ENCODE data around the gene RHOJ. TPM values are rescaled to one million over a fixed set of nuclear protein-coding genes. Genes with fewer than 3 reads are reported as not detected.

The RHOJ gene
- total RNA-seq, 6 donors from 2014 or later = 4.6 to 42.5 (median 14.7) TPM

GRCh38 chr14:63288853-63289252, 84.6 kb downstream of the RHOJ start:
- WGBS, 2 donors = 83 to 95% methylated on average over 1 of the region's 1 CpG
- ATAC-seq (ENCODE audit: low FRiP score in 2 of 2) (no peak), DNase-seq (no peak)
- Histone ChIP-seq H3K4me1 (no peaks in the 10 kb centered on the region), H3K4me3 (no peak overlapping the region), H3K9me3 (no peaks in the 10 kb centered on the region), H3K36me3 (peaks cover 0 to 51% (median 0%) of the 10 kb centered on the region in 4 donors), H3K27ac (no peak overlapping the region), H3K27me3 (no peaks in the 10 kb centered on the region)
- TF ChIP-seq EP300 (IDR thresholded peaks at IDR 0.05) (no peak), POLR2A (IDR thresholded peaks at IDR 0.05) (no peak), POLR2AphosphoS5 (IDR thresholded peaks at IDR 0.05) (no peak), CTCF (IDR thresholded peaks at IDR 0.05) (no peak)

- peak in 1 of 2 donors; percentile 12 for DNase-seq
- no peak for TF ChIP-seq POLR2A (IDR thresholded peaks at IDR 0.05)
- H3K36me3 ChIP-seq = peaks cover 0 to 42% (median 0%) of the 10 kb centered on the region in 4 donors
- WGBS, 2 donors = 90% methylated on average over 12 of the region's 12 CpGs
- no peak overlapping the region for H3K27ac ChIP-seq
- H3K9me3 ChIP-seq = no peaks in the 10 kb centered on the region
- H3K27me3 ChIP-seq = no peaks in the 10 kb centered on the region
- peaks cover 0 to 8% (median 2%) of the 10 kb centered on the region in 4 donors for H3K4me1 ChIP-seq
- peak in 1 of 2 donors; percentile 74 for ATAC-seq (ENCODE audit: low FRiP score in 2 of 2)
- H3K4me3 ChIP-seq = no peak overlapping the region
Observed at GRCh38 chr14:63290741-63291430, 86.6 kb downstream of the RHOJ start.

GRCh38 chr14:63292805-63293204, 88.6 kb downstream of the RHOJ start:
- H3K27ac ChIP-seq = no peak overlapping the region
- H3K36me3 ChIP-seq = peaks cover 0 to 40% (median 0%) of the 10 kb centered on the region in 4 donors
- TF ChIP-seq CTCF (IDR thresholded peaks at IDR 0.05) (no peak), EP300 (IDR thresholded peaks at IDR 0.05) (no peak), POLR2A (IDR thresholded peaks at IDR 0.05) (no peak), POLR2AphosphoS5 (IDR thresholded peaks at IDR 0.05) (no peak)
- WGBS, 2 donors = 80 to 87% methylated on average over 2 of the region's 2 CpGs
- DNase-seq = no peak
- ATAC-seq (ENCODE audit: low FRiP score in 2 of 2) = no peak
- H3K9me3 ChIP-seq = no peaks in the 10 kb centered on the region
- H3K4me1 ChIP-seq = peaks cover 0 to 8% (median 4%) of the 10 kb centered on the region in 4 donors
- H3K27me3 ChIP-seq = no peaks in the 10 kb centered on the region
- no peak overlapping the region for H3K4me3 ChIP-seq

- 46 to 47% methylated on average over 8 of the region's 8 CpGs for WGBS, 2 donors
- Histone ChIP-seq H3K4me3 (peak overlapping the region in 1 of 4 donors; percentile 23), H3K36me3 (peaks cover 0 to 28% (median 0%) of the 10 kb centered on the region in 4 donors), H3K4me1 (peaks cover 0 to 17% (median 4%) of the 10 kb centered on the region in 4 donors), H3K27ac (peak overlapping the region; percentile 54 to 75 (median 64)), H3K27me3 (no peaks in the 10 kb centered on the region), H3K9me3 (no peaks in the 10 kb centered on the region)
- no peak for DNase-seq
- no peak for ATAC-seq (ENCODE audit: low FRiP score in 2 of 2)
- TF ChIP-seq EP300 (IDR thresholded peaks at IDR 0.05) (peak in 2 of 4 donors; percentile 69 to 79), CTCF (IDR thresholded peaks at IDR 0.05) (no peak), POLR2A (IDR thresholded peaks at IDR 0.05) (no peak), POLR2AphosphoS5 (IDR thresholded peaks at IDR 0.05) (peak; percentile 27 to 39)
Observed at GRCh38 chr14:63295231-63295685, 91.0 kb downstream of the RHOJ start.

GRCh38 chr14:63296060-63296563, 91.9 kb downstream of the RHOJ start:
- H3K27ac ChIP-seq = peak overlapping the region; percentile 54 to 75 (median 64)
- no peaks in the 10 kb centered on the region for H3K27me3 ChIP-seq
- H3K36me3 ChIP-seq = peaks cover 0 to 21% (median 0%) of the 10 kb centered on the region in 4 donors
- no peaks in the 10 kb centered on the region for H3K9me3 ChIP-seq
- peak overlapping the region in 1 of 4 donors; percentile 23 for H3K4me3 ChIP-seq
- TF ChIP-seq POLR2A (IDR thresholded peaks at IDR 0.05) (no peak), EP300 (IDR thresholded peaks at IDR 0.05) (no peak), POLR2AphosphoS5 (IDR thresholded peaks at IDR 0.05) (no peak), CTCF (IDR thresholded peaks at IDR 0.05) (no peak)
- no peak for DNase-seq
- WGBS, 2 donors = 62 to 67% methylated on average over 6 of the region's 6 CpGs
- peaks cover 0 to 17% (median 4%) of the 10 kb centered on the region in 4 donors for H3K4me1 ChIP-seq
- ATAC-seq (ENCODE audit: low FRiP score in 2 of 2) = peak in 1 of 2 donors; percentile 40
